Esophagus muscularis mucosa (tissue), 4 donors: ENCODE measurements around the gene ADAMTS6. TPM values are rescaled to one million over a fixed set of nuclear protein-coding genes. Genes with fewer than 3 reads are reported as not detected.

Experiments
- DNase-seq: peaks from one replicate; pipeline ENCODE4 v3.0.0-alpha.2; 2017; ENCODE audit errors: extremely low spot score
- H3K27ac ChIP-seq, 4 donors: fragments of 200-600 bp; sonication (generic); replicated peaks in 1 of 4; 1 replicate in 3 of 4; 2 replicates in 1 of 4; pipeline ENCODE4 v1.5.1; 2016 to 2019; ENCODE audit warnings: mild to moderate bottlenecking in 1 of 4
- H3K27me3 ChIP-seq, 4 donors: fragments of 200-600 bp; sonication (generic); one replicate each; pipeline versions ENCODE4 v1.5.1 to v1.6.0; 2016 to 2019
- H3K36me3 ChIP-seq, 4 donors: fragments of 200-600 bp; sonication (generic); one replicate each; pipeline ENCODE4 v1.5.1; 2016 to 2019
- H3K4me1 ChIP-seq, 4 donors: fragments of 200-600 bp; sonication (generic); one replicate each; pipeline ENCODE4 v1.5.1; 2016 to 2019
- H3K4me3 ChIP-seq, 4 donors: fragments of 200-600 bp; sonication (generic); 1 replicate in 2 of 4; 2 replicates in 2 of 4; pipeline ENCODE4 v1.5.1; 2016 to 2019; ENCODE audit warnings: mild to moderate bottlenecking in 4 of 4, moderate library complexity in 1 of 4
- H3K9me3 ChIP-seq, 4 donors: fragments of 200-600 bp; sonication (generic); 1 replicate in 3 of 4; 2 replicates in 1 of 4; pipeline ENCODE4 v1.5.1; 2016 to 2019
- EP300 ChIP-seq: sonication (generic); formaldehyde crosslinking; IDR thresholded peaks from one replicate; pipeline ENCODE4 v1.6.1; 2017; ENCODE audit warnings: antibody characterized with exemption
- POLR2A ChIP-seq: fragments of 450-650 bp; IDR thresholded peaks from one replicate; pipeline ENCODE4 v1.6.1; 2017; ENCODE audit warnings: antibody characterized with exemption, moderate library complexity, mild to moderate bottlenecking, low read depth
- POLR2AphosphoS5 ChIP-seq, 2 donors: sonication (generic); formaldehyde crosslinking; IDR thresholded peaks; one replicate each; pipeline ENCODE4 v1.6.1; 2017; ENCODE audit warnings: antibody characterized with exemption in 2 of 2
- WGBS: methylation state at CpG from one replicate; pipeline ENCODE4 v1.1.5; 2018; 5-methylcytosine and 5-hydroxymethylcytosine counted together
- intact Hi-C: fragments of 100-400 bp; cut with DNase I; formaldehyde crosslinking; loops from one replicate; pipeline ENCODE4 v1.15.1; 2023
- total RNA-seq, 4 donors: library from RNA; depleted of rRNA; stranded (reverse); fragments of >200 nt; gene quantifications; one replicate each; pipeline versions ENCODE4 v1.1.0 to v1.2.1, GENCODE V29; 2016
- TF ChIP-seq, protein P1 (sequence below), 3 experiments: fragments of 200-600 bp in 2 of 3; fragments of 450-650 bp in 1 of 3; sonication (generic) in 2 of 3; IDR thresholded peaks; one replicate each; pipeline ENCODE4 v1.5.1; 2017 to 2019; ENCODE audit warnings: antibody characterized with exemption in 3 of 3, mild to moderate bottlenecking in 2 of 3, moderate library complexity in 1 of 3

The ADAMTS6 gene
- total RNA-seq, 4 donors from 2014 or later: 1.4 to 4.2 (median 2.7) TPM

DNA sequence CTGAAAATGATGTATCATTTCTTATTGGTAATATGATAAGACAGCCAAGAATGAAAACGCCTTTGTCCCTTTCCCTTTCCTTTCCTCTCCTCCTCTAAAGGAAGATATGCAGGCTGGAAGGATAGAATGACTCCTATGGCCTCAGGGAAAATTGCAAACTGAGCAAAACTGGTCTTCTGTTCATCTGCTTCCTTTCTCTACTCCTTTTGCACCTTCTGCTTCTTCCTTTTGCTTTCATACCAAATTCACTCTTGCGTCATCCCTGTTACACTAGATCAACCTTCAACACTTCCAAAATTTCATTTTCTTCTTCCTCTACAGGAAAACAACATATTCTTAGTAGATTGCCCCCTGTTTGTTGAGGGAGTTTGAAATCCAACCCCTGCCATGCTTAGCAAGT lies 234.1 kb downstream of the ADAMTS6 start:
- H3K4me1 ChIP-seq: peaks cover 0 to 9% (median 4%) of the 10 kb centered on the region in 4 donors
- H3K9me3 ChIP-seq: no peaks in the 10 kb centered on the region
- DNase-seq: no peak
- WGBS: 96% methylated on average over 2 of the region's 2 CpGs
- intact Hi-C loops: no loop called here
- H3K27me3 ChIP-seq: no peaks in the 10 kb centered on the region
- no peak overlapping the region for H3K27ac ChIP-seq
- TF ChIP-seq, protein P1, sequence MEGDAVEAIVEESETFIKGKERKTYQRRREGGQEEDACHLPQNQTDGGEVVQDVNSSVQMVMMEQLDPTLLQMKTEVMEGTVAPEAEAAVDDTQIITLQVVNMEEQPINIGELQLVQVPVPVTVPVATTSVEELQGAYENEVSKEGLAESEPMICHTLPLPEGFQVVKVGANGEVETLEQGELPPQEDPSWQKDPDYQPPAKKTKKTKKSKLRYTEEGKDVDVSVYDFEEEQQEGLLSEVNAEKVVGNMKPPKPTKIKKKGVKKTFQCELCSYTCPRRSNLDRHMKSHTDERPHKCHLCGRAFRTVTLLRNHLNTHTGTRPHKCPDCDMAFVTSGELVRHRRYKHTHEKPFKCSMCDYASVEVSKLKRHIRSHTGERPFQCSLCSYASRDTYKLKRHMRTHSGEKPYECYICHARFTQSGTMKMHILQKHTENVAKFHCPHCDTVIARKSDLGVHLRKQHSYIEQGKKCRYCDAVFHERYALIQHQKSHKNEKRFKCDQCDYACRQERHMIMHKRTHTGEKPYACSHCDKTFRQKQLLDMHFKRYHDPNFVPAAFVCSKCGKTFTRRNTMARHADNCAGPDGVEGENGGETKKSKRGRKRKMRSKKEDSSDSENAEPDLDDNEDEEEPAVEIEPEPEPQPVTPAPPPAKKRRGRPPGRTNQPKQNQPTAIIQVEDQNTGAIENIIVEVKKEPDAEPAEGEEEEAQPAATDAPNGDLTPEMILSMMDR (IDR thresholded peaks at IDR 0.05): no peak
- no peak for TF ChIP-seq POLR2AphosphoS5 (IDR thresholded peaks at IDR 0.05)
- no peak for TF ChIP-seq EP300
- TF ChIP-seq POLR2A: no peak
- H3K4me3 ChIP-seq: no peak overlapping the region
- H3K36me3 ChIP-seq: no peaks in the 10 kb centered on the region

DNA sequence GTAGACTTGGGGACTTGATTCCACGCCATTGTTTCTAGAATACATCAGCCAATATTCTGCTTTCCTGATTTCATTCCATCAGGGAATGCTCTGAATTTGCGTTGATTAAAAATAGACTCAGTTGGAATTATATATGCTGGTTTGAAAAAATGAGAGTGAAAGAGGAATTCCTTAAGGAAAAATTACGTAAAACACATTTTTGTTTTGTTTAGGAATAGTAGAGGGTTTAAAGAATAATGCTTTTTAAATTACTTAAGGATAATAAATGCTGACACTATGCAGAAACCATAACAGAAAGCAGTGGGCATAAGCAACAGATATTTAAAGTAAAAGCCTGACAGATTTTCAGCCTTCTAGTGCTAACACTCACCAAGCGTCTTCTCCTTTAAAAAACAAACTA lies 235.0 kb downstream of the ADAMTS6 start:
- intact Hi-C loops: no loop called here
- no peak overlapping the region for H3K4me3 ChIP-seq
- no peak for DNase-seq
- no peak for TF ChIP-seq POLR2AphosphoS5 (IDR thresholded peaks at IDR 0.05)
- TF ChIP-seq, protein P1 (IDR thresholded peaks at IDR 0.05): no peak
- no peaks in the 10 kb centered on the region for H3K9me3 ChIP-seq
- H3K27me3 ChIP-seq: no peaks in the 10 kb centered on the region
- peaks cover 0 to 9% (median 4%) of the 10 kb centered on the region in 4 donors for H3K4me1 ChIP-seq
- 80% methylated on average over 4 of the region's 4 CpGs for WGBS
- H3K27ac ChIP-seq: no peak overlapping the region
- H3K36me3 ChIP-seq: no peaks in the 10 kb centered on the region

DNA sequence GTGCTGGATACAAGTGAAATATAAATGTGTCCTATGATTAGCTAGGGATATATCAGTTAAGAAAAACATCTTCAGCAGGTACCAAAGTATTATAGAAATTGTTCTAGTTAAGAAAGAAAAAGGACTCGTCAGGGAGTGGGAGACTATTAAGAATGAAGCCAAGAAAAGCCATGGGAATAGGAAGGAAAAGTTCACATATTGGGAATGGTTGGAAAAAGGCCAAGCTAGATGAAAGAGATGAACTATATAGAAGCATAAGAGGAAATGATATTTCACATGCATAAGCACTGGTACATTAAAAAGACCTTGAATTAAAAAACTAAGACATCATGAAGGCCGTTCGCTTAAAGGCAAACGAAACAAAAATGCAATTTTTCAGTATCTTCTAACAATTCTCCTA lies 237.7 kb downstream of the ADAMTS6 start:
- Histone ChIP-seq H3K4me3 (no peak overlapping the region), H3K36me3 (no peaks in the 10 kb centered on the region), H3K27ac (no peak overlapping the region), H3K4me1 (no peaks in the 10 kb centered on the region), H3K27me3 (no peaks in the 10 kb centered on the region), H3K9me3 (no peaks in the 10 kb centered on the region)
- no peak for DNase-seq
- WGBS: 85% methylated on average over 4 of the region's 4 CpGs
- intact Hi-C loops: no loop called here
- no peak for TF ChIP-seq POLR2AphosphoS5 (IDR thresholded peaks at IDR 0.05)
- no peak for TF ChIP-seq POLR2A
- TF ChIP-seq EP300: no peak
- TF ChIP-seq, protein P1 (IDR thresholded peaks at IDR 0.05): no peak

DNA sequence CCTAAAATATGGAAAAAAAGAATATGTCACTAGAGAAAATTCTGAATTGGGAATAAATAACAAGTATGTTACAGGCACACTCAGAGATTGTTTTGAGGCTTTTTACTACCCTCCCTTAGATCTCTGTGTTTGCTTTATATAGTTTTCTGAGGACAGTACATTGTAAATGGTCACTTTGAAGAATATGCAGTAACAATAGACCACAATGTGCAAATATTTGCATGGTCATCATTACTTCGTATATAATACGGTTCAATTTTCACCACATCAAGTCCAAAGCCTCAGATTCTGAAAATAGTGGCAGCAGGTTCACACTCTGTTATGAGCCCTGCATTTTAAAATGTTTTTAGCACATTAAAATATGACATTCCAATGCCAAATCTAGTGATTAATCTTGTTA lies 238.6 kb downstream of the ADAMTS6 start:
- H3K27me3 ChIP-seq: no peaks in the 10 kb centered on the region
- 47% methylated on average over 2 of the region's 2 CpGs for WGBS

DNA sequence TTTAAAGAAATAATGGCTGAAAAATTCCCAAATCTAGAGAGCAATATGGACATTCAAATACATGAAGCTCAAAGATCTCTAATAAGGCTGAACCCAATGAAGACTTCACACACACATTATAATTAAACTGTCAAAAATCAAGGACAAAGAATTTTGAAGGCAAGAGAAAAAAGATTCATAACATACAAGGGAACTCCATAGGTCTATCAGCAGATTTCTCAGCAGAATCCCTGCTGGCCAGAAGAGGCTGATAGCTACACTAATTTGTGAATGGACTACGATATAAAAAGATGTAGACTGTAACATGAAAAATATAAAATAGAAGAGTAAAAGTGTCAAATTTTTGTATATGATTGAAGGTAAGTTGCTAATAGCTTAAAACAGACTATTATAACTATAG lies 251.9 kb downstream of the ADAMTS6 start:
- intact Hi-C loops: no loop called here
- Histone ChIP-seq H3K36me3 (no peaks in the 10 kb centered on the region), H3K9me3 (peaks cover 0 to 38% (median 21%) of the 10 kb centered on the region in 4 donors), H3K4me3 (no peak overlapping the region), H3K27me3 (no peaks in the 10 kb centered on the region), H3K4me1 (no peaks in the 10 kb centered on the region), H3K27ac (no peak overlapping the region)
- TF ChIP-seq EP300 (no peak), POLR2A (no peak), POLR2AphosphoS5 (IDR thresholded peaks at IDR 0.05) (no peak)
- TF ChIP-seq, protein P1 (IDR thresholded peaks at IDR 0.05): no peak
- 98% methylated on average over 1 of the region's 1 CpG for WGBS
- DNase-seq: no peak

More for the DNA sequence above, 238.6 kb downstream of the ADAMTS6 start:
- Histone ChIP-seq H3K9me3 (no peaks in the 10 kb centered on the region), H3K36me3 (no peaks in the 10 kb centered on the region), H3K4me1 (no peaks in the 10 kb centered on the region), H3K27ac (no peak overlapping the region), H3K4me3 (no peak overlapping the region)
- DNase-seq: no peak
- TF ChIP-seq POLR2A (no peak), POLR2AphosphoS5 (IDR thresholded peaks at IDR 0.05) (no peak)
- TF ChIP-seq, protein P1 (IDR thresholded peaks at IDR 0.05): no peak
- intact Hi-C loops: no loop called here
